ENCODE results near the gene CDK4. TPM values are rescaled to one million over a fixed set of nuclear protein-coding genes. Genes with fewer than 3 reads are reported as not detected.

Gene CDK4
- total and polyA plus RNA-seq, 2 of the 4 experiments (the other 2 are of a cell fraction) = 261 to 297 TPM

DNA sequence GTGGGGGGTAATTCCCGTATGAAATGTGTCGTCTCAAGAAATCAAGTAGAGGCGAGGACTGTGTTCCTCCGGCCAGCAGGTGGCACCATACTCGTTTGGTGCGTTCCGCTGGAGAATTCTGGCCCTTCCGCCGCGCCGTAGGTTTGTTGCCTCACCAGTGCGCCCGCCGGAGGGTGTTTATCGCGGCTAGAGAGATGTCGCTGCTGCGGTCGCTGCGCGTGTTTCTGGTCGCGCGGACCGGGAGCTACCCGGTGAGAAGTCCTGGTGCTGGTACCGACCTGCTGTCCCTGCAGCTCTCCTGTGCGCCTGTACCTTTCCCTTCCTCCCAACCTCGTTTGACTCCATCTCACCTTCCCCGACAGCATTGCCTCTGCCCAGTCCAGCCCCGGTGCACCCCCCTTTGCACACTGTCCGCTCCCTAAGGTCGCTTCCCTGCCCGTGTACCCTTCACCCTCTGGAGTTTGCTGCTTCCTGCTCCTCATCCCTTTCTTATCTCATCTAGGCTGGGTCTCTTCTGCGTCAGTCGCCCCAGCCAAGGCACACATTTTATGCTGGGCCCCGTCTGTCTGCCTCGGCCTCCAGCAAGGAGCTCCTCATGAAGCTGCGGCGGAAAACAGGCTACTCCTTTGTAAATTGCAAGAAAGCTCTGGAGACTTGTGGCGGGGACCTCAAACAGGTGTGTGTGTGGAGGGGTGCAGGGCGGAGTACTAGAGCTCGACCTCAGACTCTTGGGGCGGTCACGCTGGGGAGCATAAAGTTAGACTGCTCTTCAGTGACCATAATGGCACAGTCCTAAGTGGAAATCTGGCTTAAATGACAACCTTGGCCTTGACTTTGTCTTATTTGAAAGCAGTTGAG lies 30.7 kb upstream of the CDK4 start, which contains the start of gene TSFM:
TSS of gene TSFM (plus strand) at position 180 of the 858 bp plus-strand sequence. CDS start at position 195, 15 bp downstream.
- Histone ChIP-seq H3K79me1 (ENCODE audit: low read depth in 1 of 2, low read length in 2 of 2) (peaks cover 14 to 24% of the 10 kb centered on the region in 2 experiments; a peak in 3 of 4 replicates), H3K9me1 (ENCODE audit: insufficient read depth, low read length) (no peaks in the 10 kb centered on the region), H4K91ac (ENCODE audit: insufficient read depth, low read depth, low read length) (peak within 1 kb of the TSS; percentile 70), H2BK15ac (ENCODE audit: low read depth, low read length) (no peak within 1 kb of the TSS), H3K36me3 (ENCODE audit: control insufficient read depth, insufficient read depth, low read length) (peaks cover 8% of the 10 kb centered on the region), H2AK5ac (ENCODE audit: low read depth, low read length) (peak within 1 kb of the TSS; percentile 62), H3K4me2 (ENCODE audit: low read depth, low read length) (peak within 1 kb of the TSS; percentile 98), H3K4me1 (ENCODE audit: control insufficient read depth, insufficient read depth, low read length) (0 out of 2 replicates have a peak, but pooled peaks cover 2% of the 10 kb centered on the region), H4K8ac (ENCODE audit: low read depth in 2 of 2, low read length in 2 of 2) (peak within 1 kb of the TSS; percentile 63 to 96), H3K27me3 (ENCODE audit: control insufficient read depth, insufficient read depth, low read length) (no peaks in the 10 kb centered on the region), H2BK5ac (ENCODE audit: low read depth, low read length, poor library complexity, severe bottlenecking) (peak within 1 kb of the TSS; percentile 63), H3K56ac (ENCODE audit: extremely low read depth, insufficient read depth, low read length) (peak within 1 kb of the TSS; percentile 72), H3K4ac (ENCODE audit: low read depth, low read length) (peak within 1 kb of the TSS; percentile 80), H3K9me3 (ENCODE audit: control insufficient read depth, insufficient read depth, low read length) (no peaks in the 10 kb centered on the region), H4K5ac (ENCODE audit: low read depth, low read length) (peak within 1 kb of the TSS; percentile 88), H3K23ac (ENCODE audit: low read depth, low read length) (peak within 1 kb of the TSS; percentile 69; the same call in 1 of the 2 replicates), H3K14ac (replicated peaks; ENCODE audit: low read depth, low read length) (peak within 1 kb of the TSS; percentile 82; the same call in 1 of the 2 replicates), H2AK9ac (replicated peaks; ENCODE audit: low read depth, low read length, poor library complexity) (peak within 1 kb of the TSS; percentile 94), H4K20me1 (ENCODE audit: insufficient read depth, low read length) (no peaks in the 10 kb centered on the region), H2AFZ (replicated peaks; ENCODE audit: low read length, poor library complexity) (peak within 1 kb of the TSS; percentile 98), H3K9ac (ENCODE audit: low read depth, low read length) (peak within 1 kb of the TSS; percentile 92), H2BK120ac (ENCODE audit: low read depth, low read length) (no peak within 1 kb of the TSS), H2BK20ac (ENCODE audit: low read depth, low read length) (no peak within 1 kb of the TSS), H3K27ac (ENCODE audit: insufficient read depth, low read length) (peak within 1 kb of the TSS; percentile 73), H3K18ac (ENCODE audit: low read depth, low read length) (no peak within 1 kb of the TSS), H3K4me3 (ENCODE audit: insufficient read depth, low read depth, low read length) (peak within 1 kb of the TSS; percentile 94)
- intact Hi-C loops (cut with micrococcal nuclease) (loop anchor here (1.0 kb wide), 2 partner anchors 31 to 122 kb away; partner anchors contain the start of gene CDK4), dilution Hi-C loops (cut with HindIII; ENCODE audit: low sequenced_read_pairs, unreplicated experiment) (no loop called here), in situ Hi-C loops (cut with MboI; ENCODE audit: low sequenced_read_pairs) (no loop called here)
- POLR2A ChIA-PET (ENCODE audit: unreplicated experiment) = interaction anchor here (0.9 kb wide), 1 partner anchor 11 kb away, joined by 4 read pairs; no protein-coding TSS in a partner anchor
- DNase-seq = peak; percentile 93
- no TSS peak for BruUV-seq (replicated peaks)
- peak; percentile 98 for ATAC-seq (ENCODE audit: low read depth)
- 1% methylated on average over 14 of the region's 45 CpGs; no CpG with 5 or more reads in 1 of the 2 experiments for WGBS, 2 experiments (ENCODE audit: extremely low coverage in 2 of 2, insufficient read length in 1 of 2)
- TF ChIP-seq MXI1 (IDR thresholded peaks at IDR 0.05; ENCODE audit: borderline replicate concordance, low read depth, low read length) (peak; percentile 84), BHLHE40 (IDR thresholded peaks at IDR 0.05; ENCODE audit: low read depth, low read length) (peak; percentile 20; the same call in 1 of the 2 replicates), CEBPB (IDR thresholded peaks at IDR 0.05; ENCODE audit: low read depth, low read length) (peak; percentile 97), POLR2A (IDR thresholded peaks at IDR 0.05; ENCODE audit: low read depth, low read length) (peak; percentile 61), CHD1 (IDR thresholded peaks at IDR 0.05; ENCODE audit: low read depth, low read length) (no peak), RAD21 (IDR thresholded peaks at IDR 0.05; ENCODE audit: low read length) (peak; percentile 50), NFE2L2 (IDR thresholded peaks at IDR 0.05; ENCODE audit: low read depth, low read length) (no peak), MAZ (IDR thresholded peaks at IDR 0.05; ENCODE audit: borderline replicate concordance, low read depth, low read length) (peak; percentile 71; the same call in 1 of the 2 replicates), SMC3 (IDR thresholded peaks at IDR 0.05; ENCODE audit: low read depth, low read length) (peak; percentile 49; the same call in 1 of the 2 replicates)
- TF ChIP-seq, protein P1, sequence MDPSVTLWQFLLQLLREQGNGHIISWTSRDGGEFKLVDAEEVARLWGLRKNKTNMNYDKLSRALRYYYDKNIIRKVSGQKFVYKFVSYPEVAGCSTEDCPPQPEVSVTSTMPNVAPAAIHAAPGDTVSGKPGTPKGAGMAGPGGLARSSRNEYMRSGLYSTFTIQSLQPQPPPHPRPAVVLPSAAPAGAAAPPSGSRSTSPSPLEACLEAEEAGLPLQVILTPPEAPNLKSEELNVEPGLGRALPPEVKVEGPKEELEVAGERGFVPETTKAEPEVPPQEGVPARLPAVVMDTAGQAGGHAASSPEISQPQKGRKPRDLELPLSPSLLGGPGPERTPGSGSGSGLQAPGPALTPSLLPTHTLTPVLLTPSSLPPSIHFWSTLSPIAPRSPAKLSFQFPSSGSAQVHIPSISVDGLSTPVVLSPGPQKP (IDR thresholded peaks at IDR 0.05; ENCODE audit: borderline replicate concordance, low read depth, low read length) = no peak
- TF ChIP-seq, protein P2, sequence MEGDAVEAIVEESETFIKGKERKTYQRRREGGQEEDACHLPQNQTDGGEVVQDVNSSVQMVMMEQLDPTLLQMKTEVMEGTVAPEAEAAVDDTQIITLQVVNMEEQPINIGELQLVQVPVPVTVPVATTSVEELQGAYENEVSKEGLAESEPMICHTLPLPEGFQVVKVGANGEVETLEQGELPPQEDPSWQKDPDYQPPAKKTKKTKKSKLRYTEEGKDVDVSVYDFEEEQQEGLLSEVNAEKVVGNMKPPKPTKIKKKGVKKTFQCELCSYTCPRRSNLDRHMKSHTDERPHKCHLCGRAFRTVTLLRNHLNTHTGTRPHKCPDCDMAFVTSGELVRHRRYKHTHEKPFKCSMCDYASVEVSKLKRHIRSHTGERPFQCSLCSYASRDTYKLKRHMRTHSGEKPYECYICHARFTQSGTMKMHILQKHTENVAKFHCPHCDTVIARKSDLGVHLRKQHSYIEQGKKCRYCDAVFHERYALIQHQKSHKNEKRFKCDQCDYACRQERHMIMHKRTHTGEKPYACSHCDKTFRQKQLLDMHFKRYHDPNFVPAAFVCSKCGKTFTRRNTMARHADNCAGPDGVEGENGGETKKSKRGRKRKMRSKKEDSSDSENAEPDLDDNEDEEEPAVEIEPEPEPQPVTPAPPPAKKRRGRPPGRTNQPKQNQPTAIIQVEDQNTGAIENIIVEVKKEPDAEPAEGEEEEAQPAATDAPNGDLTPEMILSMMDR (conservative IDR thresholded peaks at IDR 0.05; ENCODE audit: low read depth, low read length) = peak; percentile 97
- TF ChIP-seq, protein P3, sequence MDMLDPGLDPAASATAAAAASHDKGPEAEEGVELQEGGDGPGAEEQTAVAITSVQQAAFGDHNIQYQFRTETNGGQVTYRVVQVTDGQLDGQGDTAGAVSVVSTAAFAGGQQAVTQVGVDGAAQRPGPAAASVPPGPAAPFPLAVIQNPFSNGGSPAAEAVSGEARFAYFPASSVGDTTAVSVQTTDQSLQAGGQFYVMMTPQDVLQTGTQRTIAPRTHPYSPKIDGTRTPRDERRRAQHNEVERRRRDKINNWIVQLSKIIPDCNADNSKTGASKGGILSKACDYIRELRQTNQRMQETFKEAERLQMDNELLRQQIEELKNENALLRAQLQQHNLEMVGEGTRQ (IDR thresholded peaks at IDR 0.05; ENCODE audit: low read depth, low read length) = no peak; the same call in 1 of the 2 replicates
- CTCF ChIA-PET = interaction anchor here (0.6 to 1.0 kb wide), 7 partner anchors 15 to 1868 kb away, joined by 3 to 6 read pairs (median 3); no protein-coding TSS in a partner anchor

All from IMR-90 (cell line).